ENCODE results near the gene ATXN1. TPM values are rescaled to one million over a fixed set of nuclear protein-coding genes. Genes with fewer than 3 reads are reported as not detected.

ATXN1 gene
- total RNA-seq, 1 donor from 2014 or later = 15.5 TPM

- Mint-ChIP-seq H3K27ac (ENCODE audit: unreplicated experiment) (no peak overlapping the region), H3K4me1 (ENCODE audit: low read depth, unreplicated experiment) (no peaks in the 10 kb centered on the region), H3K36me3 (ENCODE audit: unreplicated experiment) (peaks cover 4% of the 10 kb centered on the region), H3K27me3 (ENCODE audit: unreplicated experiment) (peaks cover 2% of the 10 kb centered on the region), H3K4me3 (ENCODE audit: unreplicated experiment) (no peak overlapping the region), H3K9me3 (ENCODE audit: unreplicated experiment) (no peaks in the 10 kb centered on the region)
- peak; percentile 42 for TF ChIP-seq CTCF (IDR thresholded peaks at IDR 0.05; ENCODE audit: partially characterized antibody, unreplicated experiment)
- DNase-seq = no peak
These were observed 15.2 kb upstream of the ATXN1 start for GRCh38 chr6:16776394-16777017.

GRCh38 chr6:16774437-16774836 lies 13.2 kb upstream of the ATXN1 start:
- DNase-seq = no peak
- peaks cover 1% of the 10 kb centered on the region for H3K9me3 Mint-ChIP-seq (ENCODE audit: unreplicated experiment)
- H3K4me3 Mint-ChIP-seq (ENCODE audit: unreplicated experiment) = no peak overlapping the region
- no peak overlapping the region for H3K27ac Mint-ChIP-seq (ENCODE audit: unreplicated experiment)
- H3K4me1 Mint-ChIP-seq (ENCODE audit: low read depth, unreplicated experiment) = no peaks in the 10 kb centered on the region
- H3K36me3 Mint-ChIP-seq (ENCODE audit: unreplicated experiment) = peaks cover 4% of the 10 kb centered on the region
- no peak for TF ChIP-seq CTCF (IDR thresholded peaks at IDR 0.05; ENCODE audit: partially characterized antibody, unreplicated experiment)
- H3K27me3 Mint-ChIP-seq (ENCODE audit: unreplicated experiment) = peaks cover 2% of the 10 kb centered on the region

GRCh38 chr6:16773362-16773761 lies 12.1 kb upstream of the ATXN1 start:
- no peak for TF ChIP-seq CTCF (IDR thresholded peaks at IDR 0.05; ENCODE audit: partially characterized antibody, unreplicated experiment)
- Mint-ChIP-seq H3K4me3 (ENCODE audit: unreplicated experiment) (no peak overlapping the region), H3K27me3 (ENCODE audit: unreplicated experiment) (peaks cover 2% of the 10 kb centered on the region)

GRCh38 chr6:16770701-16771569 lies 9.7 kb upstream of the ATXN1 start:
- peaks cover 1% of the 10 kb centered on the region for H3K9me3 Mint-ChIP-seq (ENCODE audit: unreplicated experiment)
- no peaks in the 10 kb centered on the region for H3K36me3 Mint-ChIP-seq (ENCODE audit: unreplicated experiment)
- no peak overlapping the region for H3K27ac Mint-ChIP-seq (ENCODE audit: unreplicated experiment)
- no peaks in the 10 kb centered on the region for H3K4me1 Mint-ChIP-seq (ENCODE audit: low read depth, unreplicated experiment)
- TF ChIP-seq CTCF (IDR thresholded peaks at IDR 0.05; ENCODE audit: partially characterized antibody, unreplicated experiment) = peak; percentile 89
- DNase-seq = peak; percentile 85
- no peak overlapping the region for H3K4me3 Mint-ChIP-seq (ENCODE audit: unreplicated experiment)
- H3K27me3 Mint-ChIP-seq (ENCODE audit: unreplicated experiment) = peaks cover 2% of the 10 kb centered on the region

More at GRCh38 chr6:16773362-16773761, 12.1 kb upstream of the ATXN1 start:
- Mint-ChIP-seq H3K9me3 (ENCODE audit: unreplicated experiment) (peaks cover 1% of the 10 kb centered on the region), H3K4me1 (ENCODE audit: low read depth, unreplicated experiment) (no peaks in the 10 kb centered on the region), H3K36me3 (ENCODE audit: unreplicated experiment) (peaks cover 4% of the 10 kb centered on the region), H3K27ac (ENCODE audit: unreplicated experiment) (no peak overlapping the region)
- DNase-seq = no peak

DNA sequence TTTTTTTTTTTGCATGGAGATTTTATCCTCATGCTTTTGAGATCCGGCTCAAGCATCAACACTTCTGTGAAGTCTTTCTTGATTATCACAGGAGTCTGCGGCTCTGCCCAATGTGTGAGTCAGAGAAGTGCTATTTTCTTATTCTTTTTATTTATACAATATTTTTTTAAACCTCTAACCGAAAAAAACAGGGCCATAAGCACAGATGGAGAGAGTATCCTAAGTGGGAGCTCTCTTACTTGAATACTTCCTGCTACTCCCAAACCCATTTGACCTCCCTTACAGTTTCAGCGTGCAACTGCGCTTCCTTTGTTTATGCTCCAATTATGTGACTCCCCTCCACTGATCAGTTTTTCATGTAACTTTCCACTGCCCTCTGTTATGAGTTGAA lies 8.7 kb upstream of the ATXN1 start:
- Mint-ChIP-seq H3K9me3 (ENCODE audit: unreplicated experiment) (peaks cover 1% of the 10 kb centered on the region), H3K27ac (ENCODE audit: unreplicated experiment) (no peak overlapping the region), H3K4me1 (ENCODE audit: low read depth, unreplicated experiment) (no peaks in the 10 kb centered on the region), H3K4me3 (ENCODE audit: unreplicated experiment) (no peak overlapping the region), H3K27me3 (ENCODE audit: unreplicated experiment) (peaks cover 2% of the 10 kb centered on the region), H3K36me3 (ENCODE audit: unreplicated experiment) (no peaks in the 10 kb centered on the region)
- no peak for DNase-seq
- no peak for TF ChIP-seq CTCF (IDR thresholded peaks at IDR 0.05; ENCODE audit: partially characterized antibody, unreplicated experiment)
